ENCODE data around the gene IGSF9. TPM values are rescaled to one million over a fixed set of nuclear protein-coding genes. Genes with fewer than 3 reads are reported as not detected.

The IGSF9 gene
- total and polyA plus RNA-seq, 4 donors = 0.14 to 21.3 (median 16.1) TPM

- 74% methylated on average over 6 of the region's 6 CpGs for WGBS
These were observed 49.4 kb downstream of the IGSF9 start for GRCh38 chr1:159895836-159896545.

GRCh38 chr1:159895286-159895685 lies 50.1 kb downstream of the IGSF9 start:
- Histone ChIP-seq H3K9ac (ENCODE audit: low read depth in 1 of 2, low read length in 2 of 2) (no peak overlapping the region), H3K27ac (ENCODE audit: low read depth in 1 of 2, low read length in 2 of 2) (no peak overlapping the region), H3K9me3 (ENCODE audit: control insufficient read depth in 4 of 4, low read length in 3 of 4) (no peaks in the 10 kb centered on the region), H3K36me3 (ENCODE audit: control insufficient read depth in 4 of 4, insufficient read depth in 3 of 4, low read depth in 1 of 4, low read length in 3 of 4) (no peaks in the 10 kb centered on the region), H3K27me3 (ENCODE audit: control insufficient read depth in 4 of 4, insufficient read depth in 4 of 4, low read length in 3 of 4) (no peaks in the 10 kb centered on the region), H3K4me1 (ENCODE audit: control insufficient read depth in 4 of 4, insufficient read depth in 4 of 4, low read length in 3 of 4) (peaks cover 0 to 7% (median 3%) of the 10 kb centered on the region in 4 donors), H3K4me3 (ENCODE audit: low read depth in 1 of 3, low read length in 3 of 3) (no peak overlapping the region)
- WGBS = 83% methylated on average over 3 of the region's 3 CpGs
- DNase-seq (ENCODE audit: low spot score) = no peak
- TF ChIP-seq YY1 (IDR thresholded peaks at IDR 0.05) (no peak), TAF1 (conservative IDR thresholded peaks at IDR 0.05) (no peak), NR2F2 (IDR thresholded peaks at IDR 0.05) (no peak), HNF4G (IDR thresholded peaks at IDR 0.05) (no peak), FOXA1 (IDR thresholded peaks at IDR 0.05) (no peak), RXRA (IDR thresholded peaks at IDR 0.05) (no peak)
- TF ChIP-seq, protein P1, sequence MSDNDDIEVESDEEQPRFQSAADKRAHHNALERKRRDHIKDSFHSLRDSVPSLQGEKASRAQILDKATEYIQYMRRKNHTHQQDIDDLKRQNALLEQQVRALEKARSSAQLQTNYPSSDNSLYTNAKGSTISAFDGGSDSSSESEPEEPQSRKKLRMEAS (IDR thresholded peaks at IDR 0.05) = no peak

More at GRCh38 chr1:159895836-159896545, 49.4 kb downstream of the IGSF9 start:
- TF ChIP-seq RAD21 (IDR thresholded peaks at IDR 0.05) = peak in 1 of 2 donors; percentile 15
- TF ChIP-seq, protein P2, sequence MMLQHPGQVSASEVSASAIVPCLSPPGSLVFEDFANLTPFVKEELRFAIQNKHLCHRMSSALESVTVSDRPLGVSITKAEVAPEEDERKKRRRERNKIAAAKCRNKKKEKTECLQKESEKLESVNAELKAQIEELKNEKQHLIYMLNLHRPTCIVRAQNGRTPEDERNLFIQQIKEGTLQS (IDR thresholded peaks at IDR 0.05) = no peak
- TF ChIP-seq RXRA (IDR thresholded peaks at IDR 0.05) = peak in 1 of 2 donors; percentile 29
- Histone ChIP-seq H3K9ac (ENCODE audit: low read depth in 1 of 2, low read length in 2 of 2) (no peak overlapping the region), H3K4me3 (ENCODE audit: low read depth in 1 of 3, low read length in 3 of 3) (no peak overlapping the region), H3K27ac (ENCODE audit: low read depth in 1 of 2, low read length in 2 of 2) (no peak overlapping the region), H3K36me3 (ENCODE audit: control insufficient read depth in 4 of 4, insufficient read depth in 3 of 4, low read depth in 1 of 4, low read length in 3 of 4) (no peaks in the 10 kb centered on the region), H3K4me1 (ENCODE audit: control insufficient read depth in 4 of 4, insufficient read depth in 4 of 4, low read length in 3 of 4) (peaks cover 0 to 7% (median 3%) of the 10 kb centered on the region in 4 donors), H3K9me3 (ENCODE audit: control insufficient read depth in 4 of 4, low read length in 3 of 4) (no peaks in the 10 kb centered on the region), H3K27me3 (ENCODE audit: control insufficient read depth in 4 of 4, insufficient read depth in 4 of 4, low read length in 3 of 4) (no peaks in the 10 kb centered on the region)
- no peak for DNase-seq (ENCODE audit: low spot score)

DNA sequence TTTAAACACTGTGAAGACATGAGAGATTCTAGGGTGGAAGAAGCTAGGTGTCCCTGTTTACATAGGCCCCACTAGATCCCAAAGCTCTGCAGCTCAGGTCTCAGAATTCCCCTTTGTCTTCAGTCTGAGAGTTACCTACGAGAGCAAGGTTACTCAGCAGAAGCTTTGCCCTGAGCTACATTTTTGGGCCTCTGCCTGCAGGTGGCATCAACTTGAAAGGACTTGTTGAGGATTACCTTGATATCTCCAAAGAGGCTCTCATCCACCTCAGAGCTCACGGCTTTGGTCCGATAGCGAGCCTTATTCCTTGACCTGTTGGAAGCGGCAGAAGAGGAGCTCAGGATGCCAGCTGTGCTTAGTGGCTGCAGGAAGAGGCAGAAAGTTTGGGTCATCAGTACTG lies 52.5 kb downstream of the IGSF9 start:
- DNase-seq (ENCODE audit: low spot score) = no peak
- H3K4me3 ChIP-seq (ENCODE audit: low read depth in 1 of 3, low read length in 3 of 3) = no peak overlapping the region
- no peaks in the 10 kb centered on the region for H3K9me3 ChIP-seq (ENCODE audit: control insufficient read depth in 4 of 4, low read length in 3 of 4)
- no peaks in the 10 kb centered on the region for H3K27me3 ChIP-seq (ENCODE audit: control insufficient read depth in 4 of 4, insufficient read depth in 4 of 4, low read length in 3 of 4)
- H3K27ac ChIP-seq (ENCODE audit: low read depth in 1 of 2, low read length in 2 of 2) = no peak overlapping the region
- peak; percentile 51 to 64 for TF ChIP-seq RAD21 (IDR thresholded peaks at IDR 0.05)
- TF ChIP-seq CTCF (IDR thresholded peaks at IDR 0.05; ENCODE audit: low read depth, low read length, missing input control) = peak; percentile 27
- no peak for TF ChIP-seq RXRA (IDR thresholded peaks at IDR 0.05)
- no peak for TF ChIP-seq GABPA (IDR thresholded peaks at IDR 0.05 in 1 of 2, conservative IDR thresholded peaks at IDR 0.05 in 1 of 2)
- no peak for TF ChIP-seq HNF4A (conservative IDR thresholded peaks at IDR 0.05)
- 74% methylated on average over 5 of the region's 5 CpGs for WGBS
- no peak overlapping the region for H3K9ac ChIP-seq (ENCODE audit: low read depth in 1 of 2, low read length in 2 of 2)
- no peaks in the 10 kb centered on the region for H3K36me3 ChIP-seq (ENCODE audit: control insufficient read depth in 4 of 4, insufficient read depth in 3 of 4, low read depth in 1 of 4, low read length in 3 of 4)
- peaks cover 0 to 8% (median 2%) of the 10 kb centered on the region in 4 donors for H3K4me1 ChIP-seq (ENCODE audit: control insufficient read depth in 4 of 4, insufficient read depth in 4 of 4, low read length in 3 of 4)
